K562 treated with DMSO at 1 percent for 12 hours (cell line): ENCODE measurements around the gene USP4. TPM values are rescaled to one million over a fixed set of nuclear protein-coding genes. Genes with fewer than 3 reads are reported as not detected.

Source experiments
- total RNA-seq: library from RNA; unstranded; fragments of 300-600 nt; gene quantifications from 2 replicates; pipeline ENCODE4 v1.2.3, GENCODE V29; 2022; ENCODE audit not compliant: insufficient read depth

Gene USP4, protein sequence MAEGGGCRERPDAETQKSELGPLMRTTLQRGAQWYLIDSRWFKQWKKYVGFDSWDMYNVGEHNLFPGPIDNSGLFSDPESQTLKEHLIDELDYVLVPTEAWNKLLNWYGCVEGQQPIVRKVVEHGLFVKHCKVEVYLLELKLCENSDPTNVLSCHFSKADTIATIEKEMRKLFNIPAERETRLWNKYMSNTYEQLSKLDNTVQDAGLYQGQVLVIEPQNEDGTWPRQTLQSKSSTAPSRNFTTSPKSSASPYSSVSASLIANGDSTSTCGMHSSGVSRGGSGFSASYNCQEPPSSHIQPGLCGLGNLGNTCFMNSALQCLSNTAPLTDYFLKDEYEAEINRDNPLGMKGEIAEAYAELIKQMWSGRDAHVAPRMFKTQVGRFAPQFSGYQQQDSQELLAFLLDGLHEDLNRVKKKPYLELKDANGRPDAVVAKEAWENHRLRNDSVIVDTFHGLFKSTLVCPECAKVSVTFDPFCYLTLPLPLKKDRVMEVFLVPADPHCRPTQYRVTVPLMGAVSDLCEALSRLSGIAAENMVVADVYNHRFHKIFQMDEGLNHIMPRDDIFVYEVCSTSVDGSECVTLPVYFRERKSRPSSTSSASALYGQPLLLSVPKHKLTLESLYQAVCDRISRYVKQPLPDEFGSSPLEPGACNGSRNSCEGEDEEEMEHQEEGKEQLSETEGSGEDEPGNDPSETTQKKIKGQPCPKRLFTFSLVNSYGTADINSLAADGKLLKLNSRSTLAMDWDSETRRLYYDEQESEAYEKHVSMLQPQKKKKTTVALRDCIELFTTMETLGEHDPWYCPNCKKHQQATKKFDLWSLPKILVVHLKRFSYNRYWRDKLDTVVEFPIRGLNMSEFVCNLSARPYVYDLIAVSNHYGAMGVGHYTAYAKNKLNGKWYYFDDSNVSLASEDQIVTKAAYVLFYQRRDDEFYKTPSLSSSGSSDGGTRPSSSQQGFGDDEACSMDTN
- total RNA-seq: 7.2 and 14.1 TPM in 2 replicates

DNA sequence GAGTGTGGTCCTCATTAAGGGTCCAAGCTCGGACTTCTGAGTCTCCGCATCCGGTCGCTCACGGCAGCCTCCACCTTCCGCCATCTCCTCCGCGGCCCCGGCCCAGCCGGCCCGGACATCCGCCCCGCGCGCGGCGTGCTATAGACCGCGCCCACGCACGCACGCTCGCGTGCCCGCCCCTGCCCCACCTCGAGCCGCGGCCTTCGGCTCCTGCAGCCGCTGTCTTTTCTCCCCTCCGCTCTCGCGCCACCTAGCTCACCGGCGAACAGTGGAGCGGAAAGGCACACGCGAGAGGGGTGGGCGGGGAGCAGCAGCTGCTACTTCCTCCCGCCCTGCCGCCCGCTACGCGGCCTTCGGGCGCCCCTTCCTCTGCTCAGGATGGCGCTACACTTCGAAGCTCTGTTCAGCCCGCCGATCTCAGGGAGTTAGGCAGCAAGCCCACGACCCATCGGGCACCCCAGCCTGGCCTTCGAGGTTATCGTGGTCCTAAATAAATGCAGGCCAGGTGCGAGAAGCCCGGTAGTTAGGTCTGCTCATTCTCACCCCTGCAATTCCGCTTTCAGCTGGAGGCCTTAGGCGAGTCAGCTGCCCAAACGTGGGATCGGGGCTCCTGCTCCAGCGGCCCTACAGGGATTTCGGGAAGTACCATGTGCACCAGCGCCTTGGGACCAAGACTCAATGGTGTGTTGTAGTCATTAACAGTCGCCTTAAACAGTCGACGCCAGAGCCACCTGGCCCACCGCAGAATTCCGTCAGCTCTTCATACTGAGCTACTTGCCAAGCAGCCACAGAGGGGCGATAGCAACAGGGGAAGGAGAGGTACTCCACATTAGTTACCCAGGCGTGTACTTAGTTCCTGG, at the start of gene USP4:
USP4 (minus strand) TSS at position 113 of the 860 bp plus-strand sequence; CDS start at position 84, 29 bp downstream.

GRCh38 chr3:49358217-49358883, 18.5 kb upstream of the USP4 start, which contains the start of gene GPX1:
Gene GPX1 (minus strand): TSS chr3:49358353. CDS start chr3:49358278, 75 bp downstream.

GRCh38 chr3:49276475-49277382, 63.1 kb downstream of the USP4 start, which contains the start of gene C3orf62:
Gene C3orf62 (minus strand): TSS chr3:49277232. CDS start chr3:49276872, 360 bp downstream.

Other genes starting within 250 kb of the USP4 start
- gene QRICH1, start 246.0 kb downstream of the USP4 start, total RNA-seq: 16.5 and 49.3 TPM in 2 replicates
- gene QARS1, start 235.3 kb downstream of the USP4 start, total RNA-seq: 368 and 553 TPM in 2 replicates
- 29.2 and 56.3 TPM in 2 replicates for gene USP19, start 219.2 kb downstream of the USP4 start, total RNA-seq
- gene LAMB2, start 207.0 kb downstream of the USP4 start, total RNA-seq: 23.1 and 34.9 TPM in 2 replicates
- 9.9 and 11.5 TPM in 2 replicates for gene CCDC71, start 173.7 kb downstream of the USP4 start, total RNA-seq
- gene KLHDC8B, start 168.5 kb downstream of the USP4 start, total RNA-seq: 39.3 and 51.2 TPM in 2 replicates
- gene C3orf62, start 62.8 kb downstream of the USP4 start, total RNA-seq: 4.9 and 8.5 TPM in 2 replicates
- gene GPX1, start 18.3 kb upstream of the USP4 start, total RNA-seq: not detected in 2 replicates
- 174 and 289 TPM in 2 replicates for gene RHOA, start 71.9 kb upstream of the USP4 start, total RNA-seq
- gene TCTA, start 72.4 kb upstream of the USP4 start, total RNA-seq: 7.1 and 9.2 TPM in 2 replicates
- gene AMT, start 82.4 kb upstream of the USP4 start, total RNA-seq: 1.5 and 2.4 TPM in 2 replicates
- gene NICN1, start 89.3 kb upstream of the USP4 start, total RNA-seq: 7.3 and 10.9 TPM in 2 replicates
- gene DAG1, start 130.2 kb upstream of the USP4 start, total RNA-seq: 4.5 and 13.5 TPM in 2 replicates
- gene BSN, start 214.4 kb upstream of the USP4 start, total RNA-seq: 0.07 and 0.17 TPM in 2 replicates